Stimulated activated memory B cell treated with anti-CD40 and anti-IgM and Interleukin-4, amounts not matched to agents 10 μg/mL and 1 μg/mL and 100 μg/mL, for 72 hours (primary cell): ENCODE measurements around the gene UBXN10.
"Not testable (repeated sequence)": the region's sequence is repeated elsewhere in the genome, so short reads cannot be mapped to it uniquely, and the experiment has no call there.

ENCODE experiments used
- ATAC-seq: fragments of 150-1000 bp; cut with Tn5 transposase; 2 replicates; pipeline ENCODE4 v1.10.0; 2021
- H3K27ac Mint-ChIP-seq: one replicate; pipeline ENCODE4 v1.8.0; 2022; ENCODE audit warnings: mild to moderate bottlenecking, mixed read lengths
- H3K27me3 Mint-ChIP-seq: one replicate; pipeline ENCODE4 v1.8.0; 2022; ENCODE audit warnings: mixed read lengths
- H3K36me3 Mint-ChIP-seq: one replicate; pipeline ENCODE4 v1.8.0; 2022; ENCODE audit warnings: mixed read lengths
- H3K4me1 Mint-ChIP-seq: one replicate; pipeline ENCODE4 v1.8.0; 2022; ENCODE audit warnings: mixed read lengths
- H3K4me3 Mint-ChIP-seq: one replicate; pipeline ENCODE4 v1.8.0; 2022; ENCODE audit warnings: mild to moderate bottlenecking, moderate library complexity, mixed read lengths
- H3K9me3 Mint-ChIP-seq: one replicate; pipeline ENCODE4 v1.8.0; 2022; ENCODE audit warnings: mixed read lengths

UBXN10 gene

DNA sequence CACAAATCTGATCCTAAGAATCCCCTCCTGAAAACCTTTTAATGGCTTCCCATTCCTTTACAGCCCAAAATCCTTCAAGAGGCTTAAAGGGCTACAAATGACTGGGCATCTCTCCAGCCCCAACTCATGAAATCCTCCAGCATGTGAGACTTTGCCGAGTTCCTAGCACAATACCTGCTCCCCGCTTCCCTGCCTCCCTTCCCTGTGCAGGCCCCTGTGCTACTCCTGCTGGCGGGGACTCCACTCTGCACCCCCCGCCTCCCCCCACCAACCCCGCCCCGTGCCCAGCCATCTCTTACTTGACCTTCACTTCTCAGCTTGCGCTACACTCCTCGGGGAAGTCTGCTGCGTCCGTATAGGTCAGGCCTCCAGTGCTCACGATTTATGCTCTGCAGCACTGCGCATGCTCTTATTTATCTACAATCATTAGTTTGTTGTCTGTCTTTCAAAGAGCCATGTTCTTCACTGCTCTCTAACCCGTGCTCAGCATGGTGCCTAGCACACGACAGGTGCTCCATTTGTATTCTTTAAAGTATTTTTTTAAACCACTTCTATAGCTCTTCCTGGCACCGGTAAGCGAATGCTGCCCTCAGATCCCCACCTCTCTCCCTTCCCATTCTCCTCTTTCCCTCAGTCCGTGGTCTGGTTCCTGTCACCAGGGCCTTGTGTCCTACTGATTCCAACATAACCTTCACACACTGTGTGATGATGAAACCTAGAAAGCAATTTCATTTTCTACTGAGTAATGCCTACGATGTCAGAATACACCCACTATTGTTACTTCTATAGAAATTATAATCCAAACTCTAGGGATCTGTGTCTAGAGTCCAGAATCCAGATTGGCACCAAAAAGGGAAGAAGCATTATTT lies 37.9 kb downstream of the UBXN10 start:
- Mint-ChIP-seq H3K27ac (no peak overlapping the region), H3K4me3 (no peak overlapping the region), H3K36me3 (no peaks in the 10 kb centered on the region), H3K4me1 (no peaks in the 10 kb centered on the region), H3K27me3 (peaks cover 61% of the 10 kb centered on the region), H3K9me3 (no peaks in the 10 kb centered on the region)
- ATAC-seq: no peak

- H3K4me3 Mint-ChIP-seq: no peak overlapping the region
- peaks cover 69% of the 10 kb centered on the region for H3K27me3 Mint-ChIP-seq
- H3K4me1 Mint-ChIP-seq: no peaks in the 10 kb centered on the region
- no peak overlapping the region for H3K27ac Mint-ChIP-seq
- no peaks in the 10 kb centered on the region for H3K36me3 Mint-ChIP-seq
- no peak for ATAC-seq
- no peaks in the 10 kb centered on the region for H3K9me3 Mint-ChIP-seq
These were observed 38.6 kb downstream of the UBXN10 start for GRCh38 chr1:20224546-20224945.

DNA sequence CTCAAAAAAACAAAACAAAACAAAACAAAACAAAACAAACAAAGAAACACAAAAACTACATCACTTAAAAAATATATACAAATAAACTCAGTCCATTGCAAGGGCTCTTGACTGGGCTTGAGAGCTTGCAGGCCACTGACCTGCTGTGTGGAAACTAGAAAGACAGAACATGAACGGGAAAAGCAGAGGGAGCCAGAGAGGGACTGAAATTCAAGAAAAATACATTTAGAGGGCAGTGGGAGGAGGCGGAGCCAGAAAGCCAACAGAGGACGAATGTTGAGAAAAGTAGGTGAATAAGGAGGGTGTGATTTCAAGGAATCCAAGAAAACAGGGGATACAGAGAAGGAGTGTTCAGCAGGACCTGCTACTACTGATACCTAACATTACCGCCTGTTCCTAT lies 41.8 kb downstream of the UBXN10 start:
- H3K4me3 Mint-ChIP-seq: no peak overlapping the region
- no peaks in the 10 kb centered on the region for H3K4me1 Mint-ChIP-seq
- no peaks in the 10 kb centered on the region for H3K9me3 Mint-ChIP-seq
- no peaks in the 10 kb centered on the region for H3K36me3 Mint-ChIP-seq
- H3K27ac Mint-ChIP-seq: no peak overlapping the region
- peaks cover 84% of the 10 kb centered on the region for H3K27me3 Mint-ChIP-seq
- no peak for ATAC-seq

GRCh38 chr1:20228314-20228825 lies 42.5 kb downstream of the UBXN10 start:
- no peak for ATAC-seq
- H3K4me3 Mint-ChIP-seq: no peak overlapping the region
- H3K9me3 Mint-ChIP-seq: no peaks in the 10 kb centered on the region
- H3K4me1 Mint-ChIP-seq: peaks cover 3% of the 10 kb centered on the region
- no peaks in the 10 kb centered on the region for H3K36me3 Mint-ChIP-seq
- H3K27me3 Mint-ChIP-seq: peaks cover 84% of the 10 kb centered on the region
- H3K27ac Mint-ChIP-seq: no peak overlapping the region

GRCh38 chr1:20229171-20229570 lies 43.3 kb downstream of the UBXN10 start:
- Mint-ChIP-seq H3K36me3 (no peaks in the 10 kb centered on the region), H3K4me3 (no peak overlapping the region), H3K27ac (no peak overlapping the region), H3K4me1 (peaks cover 7% of the 10 kb centered on the region), H3K9me3 (no peaks in the 10 kb centered on the region), H3K27me3 (peaks cover 84% of the 10 kb centered on the region)
- ATAC-seq: no peak

- H3K9me3 Mint-ChIP-seq, H3K36me3 Mint-ChIP-seq, H3K27ac Mint-ChIP-seq, H3K4me3 Mint-ChIP-seq, H3K4me1 Mint-ChIP-seq, ATAC-seq: not testable (repeated sequence)
- peaks cover 90% of the 10 kb centered on the region for H3K27me3 Mint-ChIP-seq
These were observed 46.7 kb downstream of the UBXN10 start for GRCh38 chr1:20232564-20232963.

- peak; percentile 64 for ATAC-seq
- no peaks in the 10 kb centered on the region for H3K36me3 Mint-ChIP-seq
- no peaks in the 10 kb centered on the region for H3K9me3 Mint-ChIP-seq
- H3K27ac Mint-ChIP-seq: no peak overlapping the region
- no peak overlapping the region for H3K4me3 Mint-ChIP-seq
- H3K4me1 Mint-ChIP-seq: peaks cover 7% of the 10 kb centered on the region
- peaks cover 82% of the 10 kb centered on the region for H3K27me3 Mint-ChIP-seq
These were observed 47.5 kb downstream of the UBXN10 start for GRCh38 chr1:20233394-20233793.

- Mint-ChIP-seq H3K27ac (no peak overlapping the region), H3K36me3 (no peaks in the 10 kb centered on the region), H3K9me3 (no peaks in the 10 kb centered on the region), H3K27me3 (peaks cover 77% of the 10 kb centered on the region), H3K4me1 (peaks cover 7% of the 10 kb centered on the region), H3K4me3 (no peak overlapping the region)
- no peak for ATAC-seq
These were observed 48.0 kb downstream of the UBXN10 start for GRCh38 chr1:20233866-20234265.

GRCh38 chr1:20234788-20235535 lies 49.1 kb downstream of the UBXN10 start:
- Mint-ChIP-seq H3K4me1 (peaks cover 7% of the 10 kb centered on the region), H3K4me3 (no peak overlapping the region), H3K36me3 (no peaks in the 10 kb centered on the region), H3K27me3 (peaks cover 71% of the 10 kb centered on the region), H3K27ac (no peak overlapping the region), H3K9me3 (no peaks in the 10 kb centered on the region)
- ATAC-seq: no peak

DNA sequence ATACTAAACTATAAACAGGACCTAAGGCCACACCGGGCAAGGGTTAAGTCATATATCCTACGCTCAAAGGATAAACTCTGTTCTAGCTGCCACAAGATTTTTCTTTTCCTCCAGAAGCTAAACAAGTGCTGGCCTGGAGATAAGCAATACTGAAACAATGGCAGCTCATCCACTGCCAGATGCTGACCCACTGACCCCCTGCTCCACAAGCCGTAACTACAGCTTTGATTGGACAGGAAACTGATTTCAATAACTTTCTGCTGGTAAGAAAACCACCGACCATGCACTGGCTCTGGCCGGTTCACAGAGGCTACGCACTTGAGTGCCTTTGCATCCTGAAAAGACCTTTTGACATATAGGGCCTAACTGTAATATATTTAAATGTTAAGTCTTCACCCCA lies 51.8 kb downstream of the UBXN10 start:
- Mint-ChIP-seq H3K27me3 (peaks cover 72% of the 10 kb centered on the region), H3K27ac (no peak overlapping the region), H3K4me1 (peaks cover 7% of the 10 kb centered on the region), H3K4me3 (no peak overlapping the region), H3K9me3 (no peaks in the 10 kb centered on the region), H3K36me3 (no peaks in the 10 kb centered on the region)
- no peak for ATAC-seq

DNA sequence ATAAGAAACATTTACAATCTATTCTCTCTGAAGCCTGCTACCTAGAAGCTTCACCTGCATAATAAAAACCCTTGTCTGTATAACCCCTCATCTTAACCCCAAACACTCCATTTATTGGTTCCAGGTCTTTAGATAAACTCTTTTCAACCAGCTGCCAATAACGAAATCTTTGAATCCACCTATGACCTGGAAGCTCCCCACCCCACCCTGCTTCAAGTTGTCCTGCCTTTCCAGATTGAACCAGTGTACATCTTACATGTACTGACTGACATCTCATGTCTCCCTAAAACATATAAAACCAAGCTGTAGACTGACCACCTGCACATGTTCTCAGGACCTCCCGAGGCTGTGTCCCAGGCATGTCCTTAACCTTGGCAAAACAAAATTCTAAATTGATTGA lies 54.1 kb downstream of the UBXN10 start:
- Mint-ChIP-seq H3K36me3 (no peaks in the 10 kb centered on the region), H3K27me3 (peaks cover 48% of the 10 kb centered on the region), H3K4me3 (no peak overlapping the region), H3K9me3 (no peaks in the 10 kb centered on the region), H3K4me1 (no peaks in the 10 kb centered on the region), H3K27ac (no peak overlapping the region)
- ATAC-seq: no peak

DNA sequence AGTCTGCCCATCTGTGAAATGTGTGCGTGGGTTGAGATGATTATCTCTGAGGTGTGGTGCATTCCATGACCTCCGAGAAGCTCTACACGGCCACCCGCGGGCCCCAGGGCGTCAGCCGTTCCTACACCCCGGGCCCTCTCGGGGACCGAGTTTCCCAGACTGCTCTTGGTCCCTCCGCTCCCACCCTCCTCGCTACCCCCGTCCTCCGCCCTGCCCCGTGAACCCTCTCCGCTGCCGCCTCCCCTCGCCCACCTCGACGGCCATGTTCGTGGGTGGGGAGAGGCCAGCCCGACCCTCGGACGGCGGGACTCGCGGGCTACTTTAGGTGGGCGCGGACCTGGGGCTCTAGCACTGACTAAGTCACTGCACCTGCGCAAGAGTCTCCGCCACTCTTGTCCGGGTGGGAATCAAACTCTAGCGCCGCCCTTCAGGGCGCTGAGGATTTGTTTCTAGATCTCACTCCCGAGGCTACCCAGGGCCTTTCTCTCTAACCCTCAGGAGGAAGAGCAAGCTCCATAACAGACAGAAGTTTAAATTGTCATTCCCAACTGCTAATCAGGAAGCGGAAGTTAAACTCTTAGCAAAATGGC lies 57.1 kb downstream of the UBXN10 start:
- H3K27me3 Mint-ChIP-seq: peaks cover 33% of the 10 kb centered on the region
- no peak for ATAC-seq
- H3K36me3 Mint-ChIP-seq: no peaks in the 10 kb centered on the region
- no peak overlapping the region for H3K4me3 Mint-ChIP-seq
- no peaks in the 10 kb centered on the region for H3K4me1 Mint-ChIP-seq
- H3K27ac Mint-ChIP-seq: no peak overlapping the region
- no peaks in the 10 kb centered on the region for H3K9me3 Mint-ChIP-seq
